Body of pancreas (tissue), 4 donors: ENCODE data around the gene ASIC3. TPM values are rescaled to one million over a fixed set of nuclear protein-coding genes. Genes with fewer than 3 reads are reported as not detected.

ENCODE experiments used
- ATAC-seq: fragments of 150-250 bp; one replicate; pipeline ENCODE4 v1.9.1; 2016
- DNase-seq, 4 donors: peaks; one replicate each; pipeline ENCODE4 v3.0.0-alpha.2; 2019
- H3K27ac ChIP-seq, 4 donors: fragments of 200-600 bp; sonication (generic); 1 replicate in 3 of 4; 2 replicates in 1 of 4; pipeline versions ENCODE4 v1.5.1 to v1.6.1; 2016 to 2019; ENCODE audit warnings: mild to moderate bottlenecking in 1 of 4, mixed read lengths in 1 of 4, moderate library complexity in 1 of 4
- H3K27me3 ChIP-seq, 2 donors: fragments of 200-600 bp; sonication (generic); one replicate each; pipeline ENCODE4 v1.6.0; 2016; ENCODE audit warnings: mild to moderate bottlenecking in 1 of 2
- H3K36me3 ChIP-seq, 2 donors: fragments of 200-600 bp; sonication (generic); replicated peaks in 1 of 2; 2 replicates each; pipeline ENCODE4 v1.5.1; 2016; ENCODE audit warnings: low read depth in 2 of 2; ENCODE audit not compliant: insufficient read depth in 1 of 2
- H3K4me1 ChIP-seq: fragments of 200-600 bp; sonication (generic); one replicate; pipeline ENCODE4 v1.6.0; 2016
- H3K4me3 ChIP-seq, 2 donors: fragments of 200-600 bp; sonication (generic); 1 replicate in 1 of 2; 2 replicates in 1 of 2; pipeline ENCODE4 v1.5.1; 2016 to 2019
- H3K9me3 ChIP-seq, 3 donors: fragments of 200-600 bp; sonication (generic); 1 replicate in 2 of 3; 2 replicates in 1 of 3; pipeline ENCODE4 v1.5.1; 2016
- POLR2A ChIP-seq, 3 donors: fragments of 450-650 bp; IDR thresholded peaks; one replicate each; pipeline ENCODE4 v1.6.1; 2016; ENCODE audit warnings: antibody characterized with exemption in 3 of 3, mild to moderate bottlenecking in 2 of 3
- WGBS, 2 donors: methylation state at CpG; one replicate each; pipeline ENCODE4 v1.1.5; 2017; 5-methylcytosine and 5-hydroxymethylcytosine counted together
- intact Hi-C: fragments of 100-400 bp; cut with DNase I; formaldehyde crosslinking; loops from one replicate; pipeline ENCODE4 v1.15.1; 2023
- total RNA-seq, 2 donors: library from RNA; depleted of rRNA; stranded (reverse); fragments of >200 nt; gene quantifications; one replicate each; pipeline ENCODE4 v1.1.0, GENCODE V29; 2016
- TF ChIP-seq, protein P1 (sequence below), 7 experiments: fragments of 450-650 bp in 4 of 7; fragments of 200-600 bp in 3 of 7; sonication (generic) in 3 of 7; IDR thresholded peaks; one replicate each; pipeline ENCODE4 v1.5.1; 2016 to 2019; ENCODE audit warnings: antibody characterized with exemption in 7 of 7

Gene ASIC3
- total RNA-seq, 2 donors from 2014 or later: 0.78 to 1.3 TPM

DNA sequence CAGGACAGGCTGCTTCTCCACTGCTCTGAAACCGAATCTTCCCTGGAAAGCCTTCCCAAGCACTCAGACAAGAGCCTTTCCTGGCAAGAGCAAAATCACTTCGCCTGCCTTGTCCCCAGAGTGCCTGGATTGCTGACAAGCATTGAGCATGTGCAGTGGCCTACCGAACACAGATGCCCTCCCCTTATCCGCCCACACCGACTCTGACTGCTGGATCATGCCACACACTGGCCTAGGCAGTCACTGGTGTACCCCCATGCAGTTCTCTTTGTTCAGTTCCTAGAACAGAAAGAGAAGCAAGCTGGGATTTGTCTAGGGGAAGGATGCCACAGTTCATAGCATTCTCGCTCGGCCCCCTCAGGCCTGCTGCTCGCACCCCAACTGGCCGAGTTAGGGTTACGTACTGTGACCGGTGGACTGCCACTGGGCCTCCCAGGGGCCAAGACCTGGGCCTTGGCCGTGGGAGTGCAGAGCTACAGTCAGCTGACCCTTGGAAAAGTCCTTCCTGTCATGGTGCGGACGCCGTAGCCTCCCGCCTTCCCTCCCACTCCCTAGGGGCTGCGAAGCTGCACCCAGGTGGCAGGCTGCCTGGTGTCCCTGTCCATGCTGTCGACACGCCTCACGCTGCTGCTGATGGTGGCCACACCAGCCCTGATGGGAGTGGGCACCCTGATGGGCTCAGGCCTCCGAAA is 13.2 kb upstream of the ASIC3 start:
- H3K27me3 ChIP-seq: no peaks in the 10 kb centered on the region
- 87 to 93% methylated on average over 15 to 21 of the region's 21 CpGs for WGBS, 2 donors
- intact Hi-C loops: no loop called here
- DNase-seq (no peak), ATAC-seq (no peak)
- H3K27ac ChIP-seq: no peak overlapping the region
- peaks cover 0 to 13% of the 10 kb centered on the region in 2 donors for H3K36me3 ChIP-seq
- no peaks in the 10 kb centered on the region for H3K9me3 ChIP-seq
- H3K4me3 ChIP-seq: no peak overlapping the region
- H3K4me1 ChIP-seq: no peaks in the 10 kb centered on the region
- TF ChIP-seq, protein P1, sequence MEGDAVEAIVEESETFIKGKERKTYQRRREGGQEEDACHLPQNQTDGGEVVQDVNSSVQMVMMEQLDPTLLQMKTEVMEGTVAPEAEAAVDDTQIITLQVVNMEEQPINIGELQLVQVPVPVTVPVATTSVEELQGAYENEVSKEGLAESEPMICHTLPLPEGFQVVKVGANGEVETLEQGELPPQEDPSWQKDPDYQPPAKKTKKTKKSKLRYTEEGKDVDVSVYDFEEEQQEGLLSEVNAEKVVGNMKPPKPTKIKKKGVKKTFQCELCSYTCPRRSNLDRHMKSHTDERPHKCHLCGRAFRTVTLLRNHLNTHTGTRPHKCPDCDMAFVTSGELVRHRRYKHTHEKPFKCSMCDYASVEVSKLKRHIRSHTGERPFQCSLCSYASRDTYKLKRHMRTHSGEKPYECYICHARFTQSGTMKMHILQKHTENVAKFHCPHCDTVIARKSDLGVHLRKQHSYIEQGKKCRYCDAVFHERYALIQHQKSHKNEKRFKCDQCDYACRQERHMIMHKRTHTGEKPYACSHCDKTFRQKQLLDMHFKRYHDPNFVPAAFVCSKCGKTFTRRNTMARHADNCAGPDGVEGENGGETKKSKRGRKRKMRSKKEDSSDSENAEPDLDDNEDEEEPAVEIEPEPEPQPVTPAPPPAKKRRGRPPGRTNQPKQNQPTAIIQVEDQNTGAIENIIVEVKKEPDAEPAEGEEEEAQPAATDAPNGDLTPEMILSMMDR (IDR thresholded peaks at IDR 0.05): no peak
- no peak for TF ChIP-seq POLR2A (IDR thresholded peaks at IDR 0.05)

GRCh38 chr7:151035902-151036301 is 12.4 kb upstream of the ASIC3 start:
- ATAC-seq (no peak), DNase-seq (no peak)
- no peak for TF ChIP-seq POLR2A (IDR thresholded peaks at IDR 0.05)
- TF ChIP-seq, protein P1 (IDR thresholded peaks at IDR 0.05): no peak
- H3K27me3 ChIP-seq: no peaks in the 10 kb centered on the region
- no peaks in the 10 kb centered on the region for H3K9me3 ChIP-seq
- 89 to 97% methylated on average over 15 to 17 of the region's 17 CpGs for WGBS, 2 donors
- no peaks in the 10 kb centered on the region for H3K4me1 ChIP-seq
- no peak overlapping the region for H3K27ac ChIP-seq
- intact Hi-C loops: no loop called here
- H3K4me3 ChIP-seq: no peak overlapping the region
- H3K36me3 ChIP-seq: peaks cover 0 to 13% of the 10 kb centered on the region in 2 donors

GRCh38 chr7:151038951-151039849 is 9.1 kb upstream of the ASIC3 start:
- 55 to 71% methylated on average over 9 to 12 of the region's 12 CpGs for WGBS, 2 donors
- Histone ChIP-seq H3K27me3 (no peaks in the 10 kb centered on the region), H3K4me3 (no peak overlapping the region), H3K4me1 (no peaks in the 10 kb centered on the region), H3K27ac (peak overlapping the region in 1 of 4 donors; percentile 14), H3K9me3 (no peaks in the 10 kb centered on the region), H3K36me3 (peaks cover 0 to 13% of the 10 kb centered on the region in 2 donors)
- intact Hi-C loops: no loop called here
- TF ChIP-seq, protein P1 (IDR thresholded peaks at IDR 0.05): no peak
- TF ChIP-seq POLR2A (IDR thresholded peaks at IDR 0.05): no peak
- ATAC-seq (peak; percentile 59), DNase-seq (peak; percentile 45 to 74 (median 64))

DNA sequence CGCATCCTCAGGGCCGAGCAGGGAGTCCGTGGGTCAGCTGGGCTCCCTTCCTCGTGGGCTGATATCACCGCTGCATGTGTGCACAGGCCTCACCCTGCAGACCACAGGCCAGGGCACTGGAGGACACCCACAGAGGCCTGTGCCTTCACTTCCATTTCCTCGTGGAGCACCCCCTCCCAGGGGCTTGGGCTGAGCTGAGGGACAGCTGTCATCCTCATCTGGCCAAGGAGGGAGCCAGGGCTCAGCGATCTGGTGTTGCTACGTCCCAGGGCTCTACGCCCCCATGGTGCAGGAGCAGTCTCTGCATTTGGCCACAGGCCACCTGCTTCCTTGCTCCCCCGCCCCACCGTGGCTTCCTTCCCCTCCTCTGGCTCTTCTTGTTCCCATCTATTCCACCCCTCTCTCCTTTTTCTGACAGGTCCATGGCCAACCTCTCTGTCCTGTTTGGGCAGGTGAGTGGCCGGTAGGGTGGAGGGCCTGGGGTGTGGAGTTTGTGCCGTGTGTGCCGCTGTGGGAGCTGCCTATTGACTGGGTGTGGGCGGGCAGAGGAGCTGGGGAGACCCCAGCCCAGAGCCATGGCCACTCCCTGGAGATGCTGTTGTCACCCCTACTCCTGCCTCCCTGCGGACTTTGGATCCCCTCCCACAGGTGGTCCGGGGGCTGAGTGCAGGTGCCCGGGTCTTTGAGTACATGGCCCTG is 8.3 kb upstream of the ASIC3 start:
- H3K27me3 ChIP-seq: no peaks in the 10 kb centered on the region
- no peaks in the 10 kb centered on the region for H3K4me1 ChIP-seq
- no peak for TF ChIP-seq POLR2A (IDR thresholded peaks at IDR 0.05)
- TF ChIP-seq, protein P1 (IDR thresholded peaks at IDR 0.05): no peak
- peaks cover 0 to 11% of the 10 kb centered on the region in 2 donors for H3K36me3 ChIP-seq
- H3K9me3 ChIP-seq: no peaks in the 10 kb centered on the region
- DNase-seq (no peak), ATAC-seq (no peak)
- 69 to 82% methylated on average over 16 to 18 of the region's 18 CpGs for WGBS, 2 donors
- intact Hi-C loops: no loop called here
- no peak overlapping the region for H3K4me3 ChIP-seq
- peak overlapping the region in 1 of 4 donors; percentile 14 for H3K27ac ChIP-seq
